ENCODE measurements around the gene GOT1. TPM values are rescaled to one million over a fixed set of nuclear protein-coding genes. Genes with fewer than 3 reads are reported as not detected.

GOT1 gene
- total RNA-seq, 1 experiment from 2014 or later, result 32.6 TPM

DNA sequence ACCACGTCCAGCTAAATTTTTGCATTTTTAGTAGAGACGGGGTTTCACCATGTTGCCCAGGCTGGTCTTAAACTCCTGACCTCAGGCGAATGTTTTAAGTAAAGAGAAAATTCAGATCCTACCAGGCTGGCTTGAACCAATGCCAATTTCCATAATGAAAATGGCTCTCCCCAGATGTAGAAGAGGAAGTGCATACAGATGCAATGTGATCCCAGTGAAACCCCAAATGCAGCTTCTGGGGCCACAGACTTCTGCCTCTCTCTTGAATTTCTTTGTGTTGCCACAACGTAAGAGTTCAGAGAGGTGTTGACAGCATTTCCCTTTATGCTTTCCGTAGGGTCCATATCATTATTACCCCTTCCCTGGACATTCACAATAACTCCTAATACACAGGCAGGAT, 29.6 kb upstream of the GOT1 start:
- Histone ChIP-seq H3K9me3 (ENCODE audit: low read length) (no peaks in the 10 kb centered on the region), H3K4me3 (ENCODE audit: low read length) (no peak overlapping the region), H3K36me3 (ENCODE audit: low read depth, low read length) (no peaks in the 10 kb centered on the region), H2AFZ (ENCODE audit: low read length) (no peak overlapping the region), H3K27me3 (ENCODE audit: low read length) (peaks cover 10% of the 10 kb centered on the region; the same call in 1 of the 2 replicates), H4K20me1 (ENCODE audit: low read length) (no peaks in the 10 kb centered on the region), H3K4me2 (ENCODE audit: low read length) (no peak overlapping the region), H3K79me2 (ENCODE audit: low read length) (no peaks in the 10 kb centered on the region), H3F3A (ENCODE audit: low read length, unreplicated experiment) (no peaks in the 10 kb centered on the region), H3K9me2 (replicated peaks; ENCODE audit: low read length) (no peaks in the 10 kb centered on the region), H3K27ac (ENCODE audit: low read length) (no peak overlapping the region), H3K9ac (ENCODE audit: low read length) (no peak overlapping the region), H3K4me1 (ENCODE audit: insufficient read depth, low read length) (no peaks in the 10 kb centered on the region)
- CTCF ChIA-PET, result no interaction called here
- no peak for DNase-seq
- intact Hi-C loops (cut with micrococcal nuclease), result no loop called here
- no peak for ATAC-seq
- POLR2A ChIA-PET (ENCODE audit: unreplicated experiment), result no interaction called here
- TF ChIP-seq EZH2 (IDR thresholded peaks at IDR 0.05; ENCODE audit: low read length, unreplicated experiment), result no peak
- no TSS peak for BruUV-seq (replicated peaks)

DNA sequence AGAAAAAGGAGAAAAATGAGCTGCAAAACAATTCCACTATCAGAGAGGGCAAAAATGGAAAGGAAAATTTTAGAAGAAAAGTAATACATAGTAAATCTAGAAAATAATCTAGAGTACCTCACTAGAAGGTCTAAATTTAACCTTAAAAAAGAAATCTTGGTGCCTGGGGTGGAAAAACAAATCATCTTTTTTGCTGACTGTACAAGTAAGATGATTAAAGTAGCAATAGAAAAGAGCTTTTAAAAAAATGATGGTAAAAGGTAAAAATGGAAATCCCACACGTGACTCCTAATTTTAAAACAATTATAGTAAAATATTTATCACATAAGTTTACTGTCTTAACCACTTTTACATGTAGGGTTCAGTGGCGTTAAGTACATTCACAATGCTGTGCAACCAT, 28.8 kb upstream of the GOT1 start:
- no TSS peak for BruUV-seq (replicated peaks)
- no peak overlapping the region for H2AFZ ChIP-seq (ENCODE audit: low read length)
- no peaks in the 10 kb centered on the region for H3F3A ChIP-seq (ENCODE audit: low read length, unreplicated experiment)
- TF ChIP-seq EZH2 (IDR thresholded peaks at IDR 0.05; ENCODE audit: low read length, unreplicated experiment), result no peak
- TF ChIP-seq, protein P1, sequence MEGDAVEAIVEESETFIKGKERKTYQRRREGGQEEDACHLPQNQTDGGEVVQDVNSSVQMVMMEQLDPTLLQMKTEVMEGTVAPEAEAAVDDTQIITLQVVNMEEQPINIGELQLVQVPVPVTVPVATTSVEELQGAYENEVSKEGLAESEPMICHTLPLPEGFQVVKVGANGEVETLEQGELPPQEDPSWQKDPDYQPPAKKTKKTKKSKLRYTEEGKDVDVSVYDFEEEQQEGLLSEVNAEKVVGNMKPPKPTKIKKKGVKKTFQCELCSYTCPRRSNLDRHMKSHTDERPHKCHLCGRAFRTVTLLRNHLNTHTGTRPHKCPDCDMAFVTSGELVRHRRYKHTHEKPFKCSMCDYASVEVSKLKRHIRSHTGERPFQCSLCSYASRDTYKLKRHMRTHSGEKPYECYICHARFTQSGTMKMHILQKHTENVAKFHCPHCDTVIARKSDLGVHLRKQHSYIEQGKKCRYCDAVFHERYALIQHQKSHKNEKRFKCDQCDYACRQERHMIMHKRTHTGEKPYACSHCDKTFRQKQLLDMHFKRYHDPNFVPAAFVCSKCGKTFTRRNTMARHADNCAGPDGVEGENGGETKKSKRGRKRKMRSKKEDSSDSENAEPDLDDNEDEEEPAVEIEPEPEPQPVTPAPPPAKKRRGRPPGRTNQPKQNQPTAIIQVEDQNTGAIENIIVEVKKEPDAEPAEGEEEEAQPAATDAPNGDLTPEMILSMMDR (conservative IDR thresholded peaks at IDR 0.05; ENCODE audit: low read depth, low read length), result no peak
- no peak for TF ChIP-seq EZH2phosphoT487 (IDR thresholded peaks at IDR 0.05; ENCODE audit: borderline replicate concordance, low read length)
- H3K27ac ChIP-seq (ENCODE audit: low read length), result no peak overlapping the region
- intact Hi-C loops (cut with micrococcal nuclease), result no loop called here
- no peaks in the 10 kb centered on the region for H3K9me2 ChIP-seq (replicated peaks; ENCODE audit: low read length)
- H3K4me3 ChIP-seq (ENCODE audit: low read length), result no peak overlapping the region
- no peak overlapping the region for H3K4me2 ChIP-seq (ENCODE audit: low read length)
- DNase-seq (no peak), ATAC-seq (no peak)
- no peaks in the 10 kb centered on the region for H4K20me1 ChIP-seq (ENCODE audit: low read length)
- no peak overlapping the region for H3K9ac ChIP-seq (ENCODE audit: low read length)
- ChIA-PET POLR2A (ENCODE audit: unreplicated experiment) (no interaction called here), CTCF (no interaction called here)
- no peaks in the 10 kb centered on the region for H3K79me2 ChIP-seq (ENCODE audit: low read length)
- H3K36me3 ChIP-seq (ENCODE audit: low read depth, low read length), result no peaks in the 10 kb centered on the region
- H3K9me3 ChIP-seq (ENCODE audit: low read length), result no peaks in the 10 kb centered on the region
- H3K27me3 ChIP-seq (ENCODE audit: low read length), result peaks cover 15% of the 10 kb centered on the region; the same call in 1 of the 2 replicates
- no peaks in the 10 kb centered on the region for H3K4me1 ChIP-seq (ENCODE audit: insufficient read depth, low read length)

DNA sequence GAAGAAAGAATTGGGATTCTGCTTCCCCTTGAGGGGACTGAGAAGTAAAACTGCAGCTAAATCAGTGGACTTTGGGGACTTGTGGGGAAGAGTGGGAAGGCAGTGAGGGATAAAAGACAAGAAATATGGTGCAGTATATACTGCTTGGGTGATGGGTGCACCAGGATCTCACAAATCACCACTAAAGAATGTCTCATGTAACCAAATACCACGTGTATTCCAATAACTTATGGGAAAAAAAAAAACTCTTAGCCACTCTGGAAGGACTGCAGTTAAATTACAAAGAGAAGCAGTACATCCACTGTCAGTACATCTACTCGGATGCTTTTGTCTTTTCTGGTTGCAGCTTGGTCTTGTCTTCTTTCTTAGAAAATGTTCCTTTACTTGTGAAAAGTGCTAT, 27.4 kb upstream of the GOT1 start:
- Histone ChIP-seq H3K4me2 (ENCODE audit: low read length) (no peak overlapping the region), H3K4me3 (ENCODE audit: low read length) (no peak overlapping the region), H3K9me3 (ENCODE audit: low read length) (no peaks in the 10 kb centered on the region), H3F3A (ENCODE audit: low read length, unreplicated experiment) (no peaks in the 10 kb centered on the region), H3K4me1 (ENCODE audit: insufficient read depth, low read length) (no peaks in the 10 kb centered on the region), H2AFZ (ENCODE audit: low read length) (no peak overlapping the region), H3K27me3 (ENCODE audit: low read length) (peaks cover 21% of the 10 kb centered on the region; the same call in 1 of the 2 replicates), H3K36me3 (ENCODE audit: low read depth, low read length) (no peaks in the 10 kb centered on the region), H3K9ac (ENCODE audit: low read length) (no peak overlapping the region), H3K9me2 (replicated peaks; ENCODE audit: low read length) (no peaks in the 10 kb centered on the region), H3K27ac (ENCODE audit: low read length) (no peak overlapping the region), H3K79me2 (ENCODE audit: low read length) (no peaks in the 10 kb centered on the region), H4K20me1 (ENCODE audit: low read length) (no peaks in the 10 kb centered on the region)
- no TSS peak for BruUV-seq (replicated peaks)
- TF ChIP-seq EZH2 (IDR thresholded peaks at IDR 0.05; ENCODE audit: low read length, unreplicated experiment), result no peak
- TF ChIP-seq, protein P1 (conservative IDR thresholded peaks at IDR 0.05; ENCODE audit: low read depth, low read length), result no peak
- TF ChIP-seq EZH2phosphoT487 (IDR thresholded peaks at IDR 0.05; ENCODE audit: borderline replicate concordance, low read length), result no peak
- no peak for ATAC-seq
- ChIA-PET CTCF (no interaction called here), POLR2A (ENCODE audit: unreplicated experiment) (no interaction called here)
- intact Hi-C loops (cut with micrococcal nuclease), result no loop called here
- DNase-seq, result peak; percentile 12
